GM21576 (cell line): Measurements from ENCODE around the gene MYO15B.

Source experiments
- ATAC-seq: cut with Tn5 transposase; IDR thresholded peaks from one replicate; pipeline ENCODE4 v1.9.1; 2021; ENCODE audit warnings: mild to moderate bottlenecking, moderate library complexity; ENCODE audit not compliant: unreplicated experiment

The MYO15B gene

DNA sequence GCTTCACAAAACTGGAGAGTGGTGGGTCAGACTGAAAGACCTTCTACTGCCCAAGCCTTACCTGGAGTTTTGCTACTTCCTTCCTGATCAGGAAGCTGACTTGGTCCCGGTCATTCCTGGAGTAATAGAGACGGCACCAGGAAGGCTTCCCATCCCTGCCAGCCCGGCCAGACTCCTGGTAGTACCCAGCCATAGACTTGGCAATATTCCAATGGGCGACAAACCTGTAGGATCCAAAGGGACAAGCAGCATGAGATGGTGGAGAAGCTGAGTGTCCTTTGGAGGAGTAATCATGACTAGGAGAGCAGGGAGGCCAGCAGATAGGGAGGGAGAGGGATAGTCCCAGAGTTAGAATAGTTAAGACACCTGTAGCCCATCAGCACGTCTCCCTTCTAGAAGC lies 70.6 kb downstream of the MYO15B start:
- no peak for ATAC-seq

GRCh38 chr17:75661531-75661930 lies 73.9 kb downstream of the MYO15B start:
- no peak for ATAC-seq

GRCh38 chr17:75662511-75662910 lies 74.9 kb downstream of the MYO15B start:
- no peak for ATAC-seq

- ATAC-seq = peak; percentile 77
Observed at GRCh38 chr17:75664099-75664549, 76.5 kb downstream of the MYO15B start.

- ATAC-seq = no peak
Observed at GRCh38 chr17:75665981-75666380, 78.4 kb downstream of the MYO15B start.

DNA sequence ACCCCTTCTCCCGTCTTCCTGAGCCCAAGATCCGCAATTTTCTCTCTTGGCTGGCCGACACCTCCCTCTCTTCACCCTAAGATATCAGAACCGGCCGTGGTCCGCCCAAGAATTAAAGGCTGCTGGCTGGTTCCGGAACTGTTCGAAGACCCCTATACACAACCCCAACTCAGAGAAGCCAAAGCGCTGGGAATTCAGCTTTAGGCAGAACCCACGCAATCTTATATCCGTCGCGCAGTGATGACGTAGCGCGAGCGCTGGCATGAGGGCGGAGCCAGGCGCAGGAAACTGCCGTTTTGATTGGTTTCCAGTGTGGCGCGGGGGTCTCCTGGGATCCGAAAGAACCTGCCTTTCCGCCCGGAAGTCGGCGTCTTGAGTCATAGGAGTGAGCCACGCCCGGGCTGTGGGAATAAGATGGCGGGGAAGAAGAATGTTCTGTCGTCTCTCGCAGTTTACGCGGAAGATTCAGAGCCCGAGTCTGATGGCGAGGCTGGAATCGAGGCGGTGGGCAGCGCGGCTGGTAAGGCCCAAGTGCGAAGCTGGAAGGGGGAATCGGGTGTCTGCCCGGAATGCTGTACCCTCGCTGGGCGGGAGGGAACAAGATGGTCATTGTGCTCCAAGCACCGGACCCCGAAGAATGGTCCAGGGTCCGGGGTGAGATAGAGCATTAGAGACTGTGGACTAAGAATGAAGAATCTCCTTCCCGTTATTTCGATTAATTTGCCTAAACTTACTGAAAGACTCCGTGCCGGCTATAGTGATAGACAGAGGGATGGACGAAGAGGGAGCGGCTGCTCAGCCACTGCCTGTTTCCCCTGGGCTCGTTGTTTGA lies 79.6 kb downstream of the MYO15B start, which contains the start of the genes RECQL5 and SAP30BP:
Gene RECQL5 (minus strand): TSS at position 196 of the 832 bp plus-strand sequence. CDS start 597 bp downstream, outside the sequence.
Gene SAP30BP (plus strand): TSS at position 380 of the 832 bp plus-strand sequence. CDS start 35 bp downstream, at position 415.
- peak; percentile 66 for ATAC-seq

DNA sequence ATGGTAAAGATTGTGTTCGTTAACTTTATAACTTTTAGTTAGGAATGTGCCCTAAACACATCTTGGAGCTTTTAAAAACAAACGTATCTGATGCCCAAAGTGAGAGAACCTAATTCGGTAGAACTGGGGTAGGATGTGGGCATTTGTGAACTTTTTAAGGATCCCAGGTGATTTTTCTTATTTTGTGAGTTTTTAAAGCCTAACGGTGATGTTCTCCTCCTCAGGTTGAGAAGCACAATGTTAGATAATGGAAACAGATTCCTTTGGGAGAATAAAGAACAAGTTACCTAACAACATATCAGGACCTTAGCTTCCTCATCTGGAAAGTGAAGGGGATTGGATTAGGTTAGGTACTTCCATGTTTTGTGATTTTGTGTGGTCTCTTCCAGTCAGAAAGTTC lies 80.2 kb downstream of the MYO15B start:
- no peak for ATAC-seq

GRCh38 chr17:75668489-75668888 lies 80.9 kb downstream of the MYO15B start:
- no peak for ATAC-seq

GRCh38 chr17:75670868-75671267 lies 83.3 kb downstream of the MYO15B start:
- no peak for ATAC-seq

GRCh38 chr17:75672011-75672410 lies 84.4 kb downstream of the MYO15B start:
- no peak for ATAC-seq

DNA sequence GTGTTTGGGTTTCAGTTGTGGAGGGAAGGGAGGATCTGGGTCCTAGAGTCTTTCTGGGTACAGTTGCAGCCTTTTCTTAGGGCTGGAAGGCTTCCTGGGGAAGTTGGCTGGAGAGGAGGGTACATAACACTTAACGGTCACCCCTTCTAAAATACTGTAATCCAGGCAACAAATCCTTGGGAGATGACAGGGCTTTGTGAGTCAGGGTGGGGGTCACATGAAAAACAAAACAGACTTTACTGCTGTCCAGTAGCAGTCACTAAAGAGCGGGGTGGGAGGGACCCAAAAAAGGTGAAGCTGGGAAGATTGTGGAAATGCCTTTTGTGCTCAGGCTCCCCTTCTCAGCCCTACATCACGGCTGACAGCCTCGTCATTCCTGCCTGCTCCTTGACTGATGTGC lies 85.9 kb downstream of the MYO15B start:
- no peak for ATAC-seq
